HG03558 (cell line): ENCODE results near the gene LRRN1.

ENCODE experiments used
- ATAC-seq: cut with Tn5 transposase; IDR thresholded peaks from one replicate; pipeline ENCODE4 v1.9.1; 2021; ENCODE audit warnings: moderate number of reproducible peaks; ENCODE audit not compliant: unreplicated experiment; ENCODE audit errors: extremely low read depth

The LRRN1 gene

DNA sequence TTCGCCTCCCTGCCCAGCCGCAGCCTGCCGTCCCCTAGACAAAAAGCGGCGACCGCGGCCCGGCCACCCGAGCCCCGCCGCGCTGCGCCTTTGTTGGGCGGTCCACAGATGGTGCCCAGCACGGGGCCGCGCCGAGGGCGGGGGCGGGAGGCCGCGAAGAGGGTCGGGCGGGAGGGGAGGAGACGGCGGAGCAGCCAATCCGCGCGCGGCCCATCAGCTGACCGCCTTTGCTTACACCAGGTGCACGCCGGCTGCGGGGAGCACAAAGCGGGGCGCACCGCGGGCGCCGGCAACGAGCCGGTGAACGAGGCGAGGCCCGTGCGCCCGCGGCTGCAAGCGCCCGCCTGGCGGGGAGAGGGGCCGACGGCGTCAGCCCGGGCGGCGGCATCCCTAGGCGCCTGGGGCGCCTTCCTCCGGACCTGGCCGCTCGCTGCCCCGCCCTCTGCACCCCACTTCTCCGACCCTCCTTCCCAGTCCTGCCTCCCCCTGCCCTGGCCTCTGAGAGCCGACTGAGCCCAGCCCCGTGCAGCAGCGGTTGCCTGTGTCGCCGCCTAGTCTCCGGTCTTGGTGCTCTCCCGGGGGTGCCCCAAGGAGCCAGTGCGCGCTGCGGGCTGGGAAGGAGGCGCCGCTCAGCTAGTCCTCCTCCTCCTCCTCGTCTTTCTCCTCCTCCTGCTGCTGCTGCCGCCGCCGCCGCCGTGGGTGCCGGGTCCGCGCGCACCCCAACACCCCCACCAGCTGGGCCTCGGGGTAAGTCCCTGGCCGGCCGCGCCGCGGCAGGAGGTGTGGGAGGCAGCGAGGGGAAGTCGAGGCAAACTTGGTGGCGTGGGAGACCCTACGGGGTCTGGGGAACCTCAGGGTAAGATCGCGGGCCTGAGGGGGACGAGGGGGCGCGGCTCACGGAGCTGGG lies at the start of gene LRRN1:
Gene LRRN1, plus strand, starts transcription at position 259 of the 907 bp plus-strand sequence. CDS start 45,211 bp downstream, outside the sequence.
- ATAC-seq, result no peak

DNA sequence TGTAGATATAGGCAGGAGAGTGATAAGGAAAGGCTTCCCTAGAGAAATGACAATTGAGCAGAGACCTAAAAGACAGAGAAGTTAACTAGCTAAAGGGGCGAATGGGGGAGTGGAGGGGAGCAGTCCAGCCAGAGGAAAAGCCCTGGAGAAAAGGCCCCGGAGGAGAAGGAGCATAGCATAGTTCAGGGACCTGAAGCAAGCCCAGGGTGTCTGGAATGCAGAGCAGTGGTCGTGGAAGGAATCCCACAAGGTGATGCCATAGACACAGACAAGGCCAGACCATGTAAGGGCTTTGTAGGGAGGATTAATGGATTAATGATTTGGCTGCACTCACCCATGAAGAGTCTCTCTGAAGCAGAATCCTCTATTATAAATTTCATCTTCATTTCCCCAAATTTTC lies 45.8 kb upstream of the LRRN1 start:
- no peak for ATAC-seq

DNA sequence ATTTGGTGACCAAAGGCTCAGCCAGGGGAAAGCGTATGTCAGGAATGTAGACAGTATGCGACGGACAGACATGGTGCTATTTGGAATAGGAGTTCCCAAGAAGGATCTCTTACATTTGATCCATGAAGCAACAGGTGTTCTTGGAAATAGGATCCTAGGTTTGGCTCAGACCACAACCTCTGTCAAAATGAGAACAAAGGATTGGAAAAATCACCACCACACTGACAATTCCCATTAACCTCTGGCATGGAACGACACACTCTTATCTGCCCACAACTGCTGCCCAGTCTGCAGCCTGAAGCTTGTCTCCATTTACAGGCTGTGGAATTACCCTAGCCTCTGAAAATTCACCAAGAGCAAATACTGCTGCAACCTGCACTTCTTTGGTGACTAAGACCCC lies 33.6 kb upstream of the LRRN1 start:
- no peak for ATAC-seq

DNA sequence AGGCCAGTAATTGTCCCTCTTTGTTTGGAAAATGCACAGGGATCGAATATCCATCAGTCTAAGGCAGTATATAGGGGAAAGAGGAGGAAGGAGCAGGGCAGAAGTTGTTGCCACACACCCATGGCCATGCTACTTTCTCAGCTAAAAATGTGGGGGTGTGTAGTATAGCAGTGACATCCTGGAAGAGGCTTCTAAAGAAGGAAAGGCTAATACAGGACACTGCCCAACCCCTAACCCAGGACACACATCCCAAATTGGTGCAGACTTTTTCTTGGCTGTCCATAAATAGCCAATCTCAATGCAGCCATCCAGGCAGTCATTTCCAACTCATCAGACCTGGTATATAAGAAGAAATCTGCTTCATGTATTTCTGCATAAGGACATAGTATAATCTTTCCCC lies 33.1 kb upstream of the LRRN1 start:
- no peak for ATAC-seq

DNA sequence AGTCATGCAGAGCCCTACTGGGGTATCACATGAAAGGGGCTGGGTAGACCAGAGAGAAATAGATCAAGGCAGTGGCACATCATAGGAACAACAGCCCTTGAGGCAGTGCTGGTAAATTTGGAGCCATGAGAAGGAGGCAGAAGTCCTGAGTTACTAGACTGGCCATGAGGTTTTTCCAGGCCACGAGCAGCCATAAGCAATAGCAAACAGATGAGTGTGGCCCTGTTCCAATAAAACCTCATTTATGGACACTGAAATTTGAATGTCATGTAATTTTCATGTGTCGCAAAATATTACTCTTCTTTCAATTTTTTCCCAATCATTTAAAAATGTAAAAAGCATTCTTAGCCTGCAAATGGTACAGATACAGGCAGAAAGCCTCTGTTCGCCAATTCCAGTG lies 28.1 kb upstream of the LRRN1 start:
- ATAC-seq, result no peak

DNA sequence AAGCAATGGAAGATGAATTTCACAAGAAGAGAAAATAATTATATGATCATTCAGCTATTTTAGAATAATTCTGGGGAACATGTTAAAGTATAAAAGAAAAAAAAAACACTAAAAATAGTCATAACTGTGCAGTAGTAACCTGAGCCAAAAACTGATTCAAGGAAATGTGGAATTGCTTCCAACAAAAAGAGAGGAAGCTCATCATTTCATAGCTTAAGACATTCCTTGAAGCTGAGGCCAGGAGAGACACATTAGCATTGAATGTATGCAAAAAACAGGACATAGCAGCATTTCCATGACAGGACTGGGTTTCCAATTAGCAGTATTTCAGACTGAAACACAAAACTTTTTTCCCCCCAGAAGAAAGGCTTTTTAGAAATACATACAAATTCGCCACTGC lies 27.7 kb upstream of the LRRN1 start:
- no peak for ATAC-seq

DNA sequence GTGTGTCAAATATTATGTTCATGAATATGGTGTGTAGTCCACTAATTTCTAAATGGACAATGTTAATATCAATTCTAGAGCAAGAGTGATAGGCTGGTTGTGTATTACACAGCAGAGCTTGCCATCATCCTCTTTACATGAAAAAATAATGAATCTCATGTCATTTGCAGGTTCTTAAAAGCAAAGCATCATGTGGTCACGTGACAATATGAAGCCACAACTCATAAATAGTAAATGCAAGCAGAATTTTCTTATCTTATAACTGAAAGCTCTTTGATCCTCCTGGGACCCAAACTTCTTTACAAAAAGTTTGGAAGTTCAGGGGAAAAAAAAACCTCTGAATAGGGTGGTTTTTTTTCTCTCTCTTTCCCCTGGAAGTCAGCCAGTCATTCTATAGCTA lies 26.9 kb upstream of the LRRN1 start:
- ATAC-seq, result no peak

DNA sequence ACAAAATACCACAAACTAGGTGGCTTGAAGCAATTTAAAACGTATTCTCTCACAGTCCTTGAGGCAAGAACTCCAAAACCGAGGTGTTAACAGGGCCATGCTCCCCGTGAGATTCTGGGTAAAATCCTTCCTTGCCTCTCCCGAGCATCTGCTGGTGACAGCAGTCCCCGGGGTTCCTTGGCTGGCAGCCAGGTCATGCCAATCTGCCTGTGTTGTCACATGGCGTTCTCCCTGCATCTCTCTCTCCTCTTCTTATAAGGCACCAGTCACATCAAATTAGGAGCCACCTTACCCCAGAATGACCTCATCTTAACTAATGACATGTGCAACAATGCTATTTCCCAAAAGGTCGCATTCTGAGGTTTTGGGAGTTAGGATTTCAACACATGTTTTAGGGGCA lies 26.3 kb upstream of the LRRN1 start:
- no peak for ATAC-seq

DNA sequence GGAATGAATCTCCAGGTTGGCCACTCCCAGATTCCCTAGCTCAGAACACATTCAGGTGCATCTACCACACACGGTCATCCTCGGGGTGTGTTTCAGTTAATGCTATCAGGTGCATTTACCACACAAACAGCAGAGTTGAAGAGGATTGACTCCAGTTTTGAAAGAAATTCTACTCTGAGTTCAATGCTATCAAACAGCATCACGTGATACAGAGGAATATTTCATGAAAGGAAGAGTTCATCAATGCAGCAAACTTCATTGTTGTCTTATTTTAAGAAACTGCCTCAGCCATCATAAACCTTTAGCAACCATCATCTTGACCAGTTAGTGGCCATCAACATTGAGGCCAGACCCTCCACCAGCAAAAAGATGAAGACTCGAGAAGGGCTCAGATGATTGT lies 22.6 kb upstream of the LRRN1 start:
- ATAC-seq, result no peak

DNA sequence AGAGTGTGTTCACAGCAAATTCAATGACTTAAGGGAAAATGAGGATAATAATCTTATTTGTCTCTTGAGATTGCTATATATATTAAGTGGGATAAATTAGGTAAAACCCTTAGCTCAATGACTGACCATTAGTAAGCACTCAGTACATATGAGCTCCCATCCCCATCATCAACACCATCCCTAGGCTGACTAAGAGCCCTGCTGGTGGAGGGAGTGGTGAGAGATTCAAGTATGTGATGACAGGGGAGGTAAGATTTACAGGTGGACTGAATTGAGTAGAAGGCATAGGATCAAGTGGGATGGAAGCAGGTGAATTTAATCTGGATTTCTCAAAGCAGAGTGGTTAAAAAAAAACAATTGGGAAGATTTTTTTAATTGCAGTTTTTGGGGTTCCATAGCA lies 21.0 kb upstream of the LRRN1 start:
- ATAC-seq, result no peak

DNA sequence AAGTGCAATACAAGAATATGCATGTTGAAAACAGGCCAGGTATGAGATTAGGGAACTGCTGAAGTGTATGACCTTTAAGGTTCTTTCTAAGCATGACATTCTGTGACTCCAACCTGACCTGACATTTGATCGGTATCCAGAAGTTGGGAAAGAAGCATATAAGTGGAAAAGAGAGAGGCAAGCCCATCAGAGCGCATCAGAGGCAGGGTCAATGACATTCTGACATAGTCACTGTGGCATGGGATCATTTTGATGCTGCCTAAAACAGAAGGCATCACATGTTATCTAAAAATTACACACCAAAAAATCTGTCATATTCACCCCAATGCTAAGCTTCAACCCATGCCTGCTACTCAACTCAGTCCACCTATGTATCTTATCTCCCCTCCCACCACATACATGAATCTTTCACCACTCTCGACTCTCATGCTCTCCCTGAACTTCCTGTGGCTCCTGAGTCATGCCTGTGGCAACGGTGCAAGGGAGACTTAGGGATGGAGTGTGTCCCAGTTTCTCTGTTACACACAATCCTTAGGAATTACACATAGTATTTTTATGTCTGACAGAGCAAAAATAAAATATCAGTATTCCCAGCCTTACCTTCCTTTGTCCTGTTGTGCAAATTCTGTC lies 20.5 kb upstream of the LRRN1 start:
- no peak for ATAC-seq

DNA sequence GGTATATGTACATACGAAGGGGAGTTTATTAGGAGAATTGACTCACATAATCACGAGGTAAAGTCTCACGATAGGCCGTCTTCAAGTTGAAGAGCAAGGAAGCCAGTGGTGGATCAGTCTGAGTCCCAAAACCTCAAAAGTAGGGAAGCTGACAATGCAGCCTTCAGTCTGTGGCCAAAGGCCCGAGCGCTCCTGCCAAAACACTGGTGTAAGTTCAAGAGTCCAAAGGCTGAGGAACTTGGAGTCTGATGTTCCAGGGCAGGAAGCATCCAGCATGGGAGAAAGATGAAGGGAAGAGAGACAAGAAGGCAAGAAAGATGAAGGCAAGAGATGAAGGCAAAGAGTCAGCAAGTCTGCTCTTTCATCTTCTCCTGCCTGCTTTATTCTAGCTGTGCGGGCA lies 16.8 kb upstream of the LRRN1 start:
- ATAC-seq, result no peak

DNA sequence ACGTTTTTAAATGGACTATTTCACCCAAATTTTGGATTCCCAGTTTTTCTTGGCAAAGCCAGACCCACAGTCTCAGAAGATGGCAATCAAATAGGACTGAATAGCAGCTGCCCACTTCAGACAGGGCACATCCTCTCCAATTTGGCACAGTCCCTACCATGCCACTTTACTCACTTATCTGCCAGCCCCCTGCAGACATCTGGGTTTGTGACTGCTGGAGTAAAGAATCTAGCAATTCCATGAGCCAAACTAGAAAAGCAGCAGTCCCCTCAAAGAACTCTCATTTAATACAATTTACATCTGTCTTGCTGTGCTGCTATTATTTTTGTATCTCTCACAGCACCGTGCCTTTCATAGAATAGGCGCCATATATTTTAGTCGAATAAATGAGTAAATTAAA lies 16.0 kb upstream of the LRRN1 start:
- ATAC-seq, result no peak

DNA sequence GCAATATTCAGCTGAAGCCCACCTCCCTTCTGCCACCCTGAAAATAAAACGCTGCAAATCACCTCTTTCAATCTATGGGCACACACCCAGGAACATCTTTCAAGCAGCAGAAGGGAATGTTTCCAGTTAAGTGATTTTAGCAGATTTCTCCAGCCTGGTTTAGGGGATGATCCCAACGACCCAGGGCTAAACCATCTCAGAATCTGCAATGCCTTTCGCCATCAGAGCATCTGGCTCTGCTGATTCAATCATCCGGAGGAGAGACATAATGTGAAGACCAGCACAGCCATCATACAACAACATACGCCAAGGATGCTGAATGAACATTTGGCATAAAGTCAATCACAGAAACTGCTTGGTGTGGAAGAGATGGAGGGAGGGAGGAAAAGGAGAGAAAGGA lies 15.5 kb upstream of the LRRN1 start:
- ATAC-seq, result no peak

DNA sequence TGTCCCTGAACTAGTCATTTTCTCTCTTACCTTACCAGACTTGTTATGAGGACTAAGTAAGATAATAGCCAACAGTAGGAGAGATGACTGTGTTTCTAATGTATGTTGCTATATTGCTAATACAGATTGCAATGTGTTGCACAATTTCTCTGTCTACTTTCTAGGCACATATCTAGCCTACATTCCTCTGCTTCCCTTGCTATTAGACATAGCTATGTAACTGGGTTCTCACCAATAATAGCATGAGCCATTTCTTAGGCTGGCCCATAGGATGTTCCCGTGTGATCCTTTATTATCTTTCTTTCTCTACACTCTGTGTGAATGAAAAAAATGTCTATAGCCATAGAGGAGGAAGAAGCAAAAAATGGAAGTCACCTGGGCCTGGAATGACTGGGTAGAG lies 6.8 kb upstream of the LRRN1 start:
- no peak for ATAC-seq

DNA sequence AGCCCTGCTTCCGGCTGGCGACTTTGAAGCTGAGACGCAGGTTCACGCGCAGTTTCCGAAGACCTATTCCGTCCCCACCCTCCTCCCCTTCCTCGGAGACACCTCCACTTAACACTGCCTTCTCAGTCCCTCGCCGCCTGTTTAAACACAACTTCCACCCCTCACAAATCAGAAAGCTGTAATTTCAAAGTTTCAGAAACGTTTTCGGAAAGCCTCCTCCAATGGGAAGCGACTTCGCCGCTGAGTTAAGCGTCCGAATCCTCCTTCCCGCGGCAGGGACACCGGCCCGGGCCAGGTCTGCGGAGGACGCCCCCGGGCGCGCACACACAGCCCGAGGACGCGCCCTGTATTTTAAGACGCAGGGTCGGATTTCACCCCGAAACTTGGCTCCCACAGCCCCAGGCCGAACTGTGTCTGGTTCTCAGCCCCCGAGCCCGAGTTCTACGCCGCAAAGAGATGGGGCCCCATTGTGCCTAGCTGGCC lies 559 bp upstream of the LRRN1 start:
- ATAC-seq, result no peak

DNA sequence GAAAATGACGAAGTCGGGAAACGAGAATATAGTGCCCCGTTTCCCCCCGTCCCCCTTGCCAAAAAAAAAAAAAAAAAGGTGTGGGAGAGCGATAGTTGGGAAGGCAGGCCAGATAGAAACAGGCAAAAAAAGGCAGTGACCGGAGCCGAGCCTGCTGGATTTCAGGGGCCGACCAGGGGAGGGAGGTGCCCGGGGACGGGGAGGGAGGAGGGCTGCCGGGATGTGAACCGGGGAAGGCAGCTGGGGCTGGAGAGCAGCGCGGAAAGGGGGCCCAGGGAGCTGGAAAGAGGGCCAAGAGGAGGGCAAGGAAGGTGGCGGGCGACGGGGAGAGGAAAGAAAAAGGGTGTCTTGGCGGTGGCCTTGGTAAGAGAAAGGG lies 837 bp downstream of the LRRN1 start:
- no peak for ATAC-seq

DNA sequence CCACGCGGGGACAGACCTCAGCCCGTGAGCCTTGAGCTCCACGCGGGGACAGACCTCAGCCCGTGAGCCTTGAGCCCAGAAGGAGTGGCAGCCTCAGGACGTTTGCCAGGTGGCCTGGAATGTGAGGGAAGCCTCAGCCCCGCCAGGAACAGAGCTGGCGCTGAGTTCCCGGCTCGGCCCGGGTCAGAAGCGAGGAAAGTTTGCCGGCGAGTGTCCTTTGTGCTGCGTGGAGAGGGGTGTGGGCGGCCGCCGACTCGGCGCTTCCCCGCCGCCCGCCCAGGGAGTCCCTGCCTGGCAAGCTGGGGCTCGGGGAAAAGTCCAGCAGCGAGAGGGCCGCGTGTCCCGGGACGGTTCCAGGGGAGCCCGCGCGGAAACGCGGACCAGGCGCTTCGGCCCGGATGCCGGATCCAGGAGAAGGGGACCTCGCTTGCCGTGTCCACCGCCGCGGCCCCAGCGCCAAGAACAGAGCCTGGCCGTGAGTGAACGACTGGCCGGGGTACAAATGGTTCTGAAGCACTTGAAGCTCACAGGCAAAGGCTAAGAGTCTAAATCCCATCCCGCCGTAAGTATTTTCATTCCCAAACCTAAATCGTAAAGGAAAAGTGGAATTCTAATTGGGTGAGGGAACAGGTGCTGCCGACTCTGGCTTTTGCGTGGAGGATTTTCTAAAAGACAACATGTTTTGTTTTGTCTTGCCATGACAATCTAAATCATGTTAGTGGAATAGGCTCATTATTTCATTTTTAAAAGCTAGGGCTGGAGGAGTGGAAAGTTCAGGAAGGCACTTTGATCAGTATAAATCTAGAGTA lies 1.7 kb downstream of the LRRN1 start:
- ATAC-seq, result no peak

DNA sequence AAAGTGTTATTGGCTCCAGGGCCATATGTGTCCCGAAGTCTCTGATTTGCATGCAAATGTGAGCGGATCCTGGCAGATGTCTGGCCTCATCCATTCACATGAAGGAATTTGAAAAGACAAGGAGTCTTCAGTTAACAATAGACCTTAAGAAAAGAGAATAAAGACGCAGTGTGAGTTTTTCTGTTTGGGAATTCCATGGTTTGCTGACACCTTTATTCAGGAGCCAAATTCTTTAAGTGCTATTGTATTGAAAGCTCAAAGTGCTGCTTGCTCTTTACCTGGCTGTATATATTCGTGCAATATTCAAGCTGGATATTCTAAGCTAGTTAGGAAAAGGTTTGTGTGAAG lies 2.2 kb downstream of the LRRN1 start:
- no peak for ATAC-seq

DNA sequence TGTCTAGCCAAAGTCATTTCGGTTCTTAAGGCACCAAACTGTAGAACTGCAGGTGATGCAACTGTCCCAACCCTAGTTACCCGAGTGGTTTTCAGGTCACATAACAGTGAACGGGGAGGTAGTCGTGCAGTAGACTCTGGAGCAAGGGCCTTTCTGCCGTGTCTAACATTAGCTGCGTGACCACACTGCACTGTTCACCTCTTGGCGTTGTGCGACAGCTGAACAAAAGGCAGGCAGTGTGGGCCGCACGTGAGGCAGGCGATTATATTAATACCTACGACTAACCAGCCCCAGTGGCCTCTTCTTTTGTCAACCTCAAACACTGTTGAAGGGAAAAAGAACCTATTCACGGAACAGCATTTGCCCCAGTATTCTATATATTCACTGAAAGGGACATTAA lies 2.8 kb downstream of the LRRN1 start:
- no peak for ATAC-seq

DNA sequence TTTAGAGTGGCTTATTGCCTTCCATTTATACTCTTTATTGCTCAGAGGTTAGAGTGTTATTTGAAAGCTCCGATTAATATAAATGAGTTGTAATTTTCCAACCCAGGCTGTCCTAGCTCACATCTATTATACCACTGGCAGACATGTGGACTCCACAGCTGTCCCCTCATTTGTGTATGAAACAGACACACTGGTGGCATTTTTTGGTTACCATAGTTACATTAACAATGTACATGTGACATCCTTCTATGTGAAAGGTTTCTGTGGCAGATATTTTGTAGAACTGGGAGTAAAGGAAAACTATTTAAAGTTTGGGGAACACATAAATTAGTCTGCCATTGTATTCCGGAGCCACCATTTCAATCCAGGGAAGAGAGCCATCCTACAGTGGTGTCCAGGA lies 5.3 kb downstream of the LRRN1 start:
- ATAC-seq, result no peak
